HG03025 (cell line): ENCODE data around the gene RPS15.
"Not testable (repeated sequence)": the region's sequence is repeated elsewhere in the genome, so short reads cannot be mapped to it uniquely, and the experiment has no call there.

Source experiments
- ATAC-seq: cut with Tn5 transposase; IDR thresholded peaks from one replicate; pipeline ENCODE4 v1.9.1; 2021; ENCODE audit warnings: mild to moderate bottlenecking, moderate library complexity; ENCODE audit not compliant: unreplicated experiment, low FRiP score

The RPS15 gene

GRCh38 chr19:1466018-1466460 is 27.8 kb downstream of the RPS15 start:
- no peak for ATAC-seq

- no peak for ATAC-seq
Measured at GRCh38 chr19:1466461-1467214, 28.4 kb downstream of the RPS15 start.

- ATAC-seq: no peak
Measured at GRCh38 chr19:1467215-1467489, 29.0 kb downstream of the RPS15 start.

- ATAC-seq: no peak
Measured at GRCh38 chr19:1467490-1468273, 29.5 kb downstream of the RPS15 start.

- no peak for ATAC-seq
Measured at GRCh38 chr19:1468274-1468820, 30.2 kb downstream of the RPS15 start.

GRCh38 chr19:1468821-1469254 is 30.6 kb downstream of the RPS15 start:
- ATAC-seq: no peak

- ATAC-seq: no peak
Measured at GRCh38 chr19:1469255-1470054, 31.3 kb downstream of the RPS15 start.

- no peak for ATAC-seq
Measured at GRCh38 chr19:1470055-1470304, 31.8 kb downstream of the RPS15 start.

GRCh38 chr19:1470305-1471009 is 32.3 kb downstream of the RPS15 start:
- ATAC-seq: no peak

GRCh38 chr19:1471010-1471514 is 32.9 kb downstream of the RPS15 start:
- no peak for ATAC-seq

GRCh38 chr19:1471515-1472160 is 33.4 kb downstream of the RPS15 start:
- no peak for ATAC-seq

- no peak for ATAC-seq
Measured at GRCh38 chr19:1472231-1473084, 34.3 kb downstream of the RPS15 start.

- ATAC-seq: no peak
Measured at GRCh38 chr19:1473085-1473851, 35.1 kb downstream of the RPS15 start.

GRCh38 chr19:1474011-1474764 is 36.0 kb downstream of the RPS15 start:
- ATAC-seq: no peak

GRCh38 chr19:1474765-1475351 is 36.7 kb downstream of the RPS15 start:
- no peak for ATAC-seq

GRCh38 chr19:1475751-1476437 is 37.7 kb downstream of the RPS15 start:
- ATAC-seq: no peak

- not testable (repeated sequence) for ATAC-seq
Measured at GRCh38 chr19:1477056-1477455, 38.9 kb downstream of the RPS15 start.
